Spleen (tissue), 11 donors: Measurements from ENCODE around the gene TBCD. TPM values are rescaled to one million over a fixed set of nuclear protein-coding genes. Genes with fewer than 3 reads are reported as not detected.

Source experiments
- DNase-seq: peaks from one replicate; pipeline ENCODE4 v3.0.0-alpha.2; 2020
- H3K27ac ChIP-seq, 8 donors: fragments of 200-600 bp; sonication (generic) in 7 of 8; 1 replicate in 4 of 8; 2 replicates in 4 of 8; pipeline versions ENCODE4 v1.5.0 to v1.8.0; 2016 to 2021; ENCODE audit warnings: inconsistent platforms in 4 of 8, mild to moderate bottlenecking in 4 of 8, moderate library complexity in 1 of 8
- H3K27me3 ChIP-seq, 7 donors: fragments of 200-600 bp; sonication (generic) in 6 of 7; replicated peaks in 1 of 7; 1 replicate in 4 of 7; 2 replicates in 3 of 7; pipeline versions ENCODE4 v1.5.0 to v1.8.0; 2016 to 2021; ENCODE audit warnings: inconsistent platforms in 3 of 7, mild to moderate bottlenecking in 1 of 7
- H3K36me3 ChIP-seq, 6 donors: fragments of 200-600 bp; sonication (generic) in 5 of 6; 1 replicate in 4 of 6; 2 replicates in 2 of 6; pipeline versions ENCODE4 v1.5.0 to v1.8.0; 2016 to 2021; ENCODE audit warnings: inconsistent platforms in 2 of 6
- H3K4me1 ChIP-seq, 6 donors: fragments of 200-600 bp; sonication (generic) in 5 of 6; 1 replicate in 3 of 6; 2 replicates in 3 of 6; pipeline versions ENCODE4 v1.5.0 to v1.8.0; 2016 to 2021; ENCODE audit warnings: inconsistent platforms in 3 of 6
- H3K4me3 ChIP-seq, 8 donors: fragments of 200-600 bp; sonication (generic) in 7 of 8; 1 replicate in 4 of 8; 2 replicates in 4 of 8; pipeline versions ENCODE4 v1.5.0 to v1.8.0; 2016 to 2021; ENCODE audit warnings: inconsistent platforms in 4 of 8, mild to moderate bottlenecking in 4 of 8, moderate library complexity in 2 of 8
- H3K9me3 ChIP-seq, 8 donors: fragments of 200-600 bp; sonication (generic) in 7 of 8; 1 replicate in 4 of 8; 2 replicates in 4 of 8; pipeline versions ENCODE4 v1.5.0 to v1.8.0; 2016 to 2021; ENCODE audit warnings: inconsistent platforms in 4 of 8
- CTCF ChIP-seq, 11 experiments: fragments of 200-600 bp in 7 of 11; fragments of 450-650 bp in 4 of 11; sonication (generic) in 4 of 11; IDR thresholded peaks in 8 of 11; conservative IDR thresholded peaks in 3 of 11; 1 replicate in 7 of 11; 2 replicates in 4 of 11; pipeline versions ENCODE4 v1.4.0 to v1.8.0; 2016 to 2021; ENCODE audit warnings: antibody characterized with exemption in 11 of 11, inconsistent platforms in 4 of 11, mild to moderate bottlenecking in 1 of 11
- POLR2A ChIP-seq, 3 donors: fragments of 450-650 bp; IDR thresholded peaks; one replicate each; pipeline ENCODE4 v1.5.1; 2017; ENCODE audit warnings: antibody characterized with exemption in 3 of 3, mild to moderate bottlenecking in 1 of 3
- POLR2AphosphoS5 ChIP-seq, 3 donors: sonication (generic); formaldehyde crosslinking; IDR thresholded peaks; one replicate each; pipeline ENCODE4 v1.5.1; 2017; ENCODE audit warnings: antibody characterized with exemption in 3 of 3
- WGBS, 5 donors: extraction: QIAGEN DNeasy Blood & Tissue Kit in 3 of 5; methylation state at CpG; one replicate each; pipeline versions ENCODE4 v1.1.5 to v1.1.7; 2013 to 2018; 5-methylcytosine and 5-hydroxymethylcytosine counted together
- intact Hi-C: fragments of 100-400 bp; cut with DNase I; formaldehyde crosslinking; loops from one replicate; pipeline ENCODE4 v1.15.0; 2023; ENCODE audit warnings: low total_unique reads
- polyA plus RNA-seq, 3 donors: library from polyadenylated mRNA; stranded (reverse); fragments of 200-250 nt; gene quantifications; one replicate each; pipeline ENCODE4 v1.2.1, GENCODE V29; 2013
- total RNA-seq, 7 donors: library from RNA; depleted of rRNA in 3 of 7; stranded (reverse); fragments of >200 nt in 3 of 7; fragmentation: NEBNext Ultra II Directional in 4 of 7; extraction: Animal tissue kit (Norgen Biotek cat#: 25700) in 4 of 7; gene quantifications; one replicate each; pipeline versions ENCODE4 v1.1.0 to v1.2.1, GENCODE V29; 2016 to 2021
- donor health status: healthy with polysubstance abuse.
- donor health status: DM: no; HTN: no; CAD: no; lungs with moderate emphysema.
- donor health status: DM: no; HTN: no; CAD: no.
- donor health status: Bipolar disorder and iron deficiency.
- donor health status: healthy.
- donor health status: DM: no; HTN: no; CAD: no.
- donor health status: DM: yes; HTN: yes; CAD: no.

The TBCD gene
- total and polyA plus RNA-seq, 10 donors = 55.6 to 207 (median 108) TPM

DNA sequence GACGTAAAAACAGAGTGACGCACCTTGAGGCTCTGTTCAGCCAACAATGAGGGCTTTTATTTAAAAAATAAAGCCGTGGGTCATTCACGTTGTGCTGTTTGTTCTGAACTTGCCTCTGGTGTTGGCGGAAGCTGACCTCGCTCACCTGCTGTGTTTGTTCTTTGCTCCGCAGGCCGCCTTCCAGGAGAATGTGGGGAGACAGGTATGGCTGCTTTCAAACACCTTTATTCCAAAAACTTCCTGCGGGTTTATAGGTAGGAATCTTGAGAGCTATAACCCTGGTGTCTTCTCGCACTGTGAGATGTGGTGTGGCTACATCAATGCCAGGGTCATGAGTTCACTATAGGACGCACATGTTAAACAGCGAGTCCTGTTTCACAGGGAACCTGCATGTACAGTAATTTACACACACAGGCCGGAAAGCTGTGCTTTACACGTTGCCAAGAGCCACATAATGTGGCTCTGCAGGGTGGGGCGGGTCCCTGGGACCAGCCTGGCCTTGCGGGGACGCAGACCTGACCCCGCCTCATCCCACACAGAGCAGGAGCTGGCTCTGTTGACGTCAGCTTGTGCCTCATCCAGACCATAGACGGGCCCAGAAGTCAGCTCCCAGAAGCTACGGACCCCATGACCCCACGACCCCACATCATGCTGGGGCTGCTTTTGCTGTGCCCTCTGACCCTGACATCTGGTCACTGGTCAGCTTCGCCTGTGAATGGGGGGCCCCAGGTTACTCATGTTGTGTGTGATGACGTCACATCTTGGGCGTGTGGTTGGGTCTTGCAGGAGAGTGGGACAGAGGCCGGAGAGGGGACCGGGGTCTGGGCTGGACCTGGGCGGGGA lies 137.9 kb downstream of the TBCD start:
- Histone ChIP-seq H3K27ac (peak overlapping the region in 2 of 8 donors; percentile 45 to 60), H3K9me3 (no peaks in the 10 kb centered on the region), H3K4me3 (no peak overlapping the region), H3K27me3 (no peaks in the 10 kb centered on the region), H3K4me1 (peaks cover 9 to 84% (median 64%) of the 10 kb centered on the region in 6 donors), H3K36me3 (peaks cover 0 to 53% (median 3%) of the 10 kb centered on the region in 6 donors)
- 89 to 93% (median 92%) methylated on average over 18 to 28 of the region's 28 CpGs for WGBS, 5 donors
- intact Hi-C loops = no loop called here
- TF ChIP-seq POLR2A (IDR thresholded peaks at IDR 0.05) (no peak), CTCF (IDR thresholded peaks at IDR 0.05 in 8 of 11, conservative IDR thresholded peaks at IDR 0.05 in 3 of 11) (no peak), POLR2AphosphoS5 (IDR thresholded peaks at IDR 0.05) (no peak)
- DNase-seq = no peak

GRCh38 chr17:82890339-82890730 lies 138.5 kb downstream of the TBCD start:
- 85 to 95% (median 93%) methylated on average over 15 to 18 of the region's 18 CpGs for WGBS, 5 donors

DNA sequence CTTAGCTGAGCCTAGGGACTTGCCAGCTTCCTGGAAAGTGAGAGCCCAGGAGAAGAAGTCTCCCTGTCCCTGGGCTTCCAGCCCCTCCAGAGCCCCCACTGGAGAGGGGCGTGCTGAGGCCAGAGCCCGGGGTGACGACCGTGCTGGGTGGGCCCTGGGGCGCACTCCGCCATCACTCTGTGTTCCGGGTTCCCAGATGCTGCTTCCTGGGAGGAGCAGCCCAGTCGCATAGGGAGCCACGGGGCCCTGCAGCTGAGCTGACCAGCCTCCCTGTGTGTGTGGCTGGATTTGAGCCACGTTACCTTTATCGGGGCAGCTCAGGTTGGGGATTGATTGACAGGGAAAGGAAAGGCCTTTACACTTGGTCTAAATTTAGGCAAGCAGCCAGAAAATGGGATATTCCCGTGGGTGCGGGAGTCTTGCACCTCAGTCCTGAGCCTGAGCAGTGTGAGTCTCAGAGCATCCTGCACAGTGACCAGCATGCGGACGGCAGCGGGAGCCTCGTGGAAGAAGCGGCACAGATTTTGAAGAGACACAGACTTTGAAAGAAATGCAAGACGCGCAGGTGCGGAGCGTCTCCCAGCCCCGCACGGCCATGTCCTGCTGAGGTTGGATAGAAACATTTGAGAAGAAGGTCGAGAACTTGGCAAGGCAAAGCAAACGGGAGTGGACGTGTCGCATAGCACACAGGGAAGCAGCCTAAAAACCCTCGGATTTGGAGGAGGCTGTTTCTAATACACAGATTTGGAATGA lies 139.2 kb downstream of the TBCD start:
- Histone ChIP-seq H3K9me3 (no peaks in the 10 kb centered on the region), H3K27ac (no peak overlapping the region), H3K4me1 (peaks cover 2 to 72% (median 51%) of the 10 kb centered on the region in 6 donors), H3K36me3 (peaks cover 0 to 64% (median 3%) of the 10 kb centered on the region in 6 donors), H3K27me3 (no peaks in the 10 kb centered on the region), H3K4me3 (no peak overlapping the region)
- TF ChIP-seq POLR2AphosphoS5 (IDR thresholded peaks at IDR 0.05) = no peak
- TF ChIP-seq POLR2A (IDR thresholded peaks at IDR 0.05) = no peak
- no peak for TF ChIP-seq CTCF (IDR thresholded peaks at IDR 0.05 in 8 of 11, conservative IDR thresholded peaks at IDR 0.05 in 3 of 11)
- intact Hi-C loops = no loop called here
- 88 to 97% (median 95%) methylated on average over 29 of the region's 29 CpGs for WGBS, 5 donors
- DNase-seq = no peak

More at GRCh38 chr17:82890339-82890730, 138.5 kb downstream of the TBCD start:
- peaks cover 9 to 80% (median 58%) of the 10 kb centered on the region in 6 donors for H3K4me1 ChIP-seq
- peaks cover 0 to 56% (median 3%) of the 10 kb centered on the region in 6 donors for H3K36me3 ChIP-seq
- TF ChIP-seq POLR2AphosphoS5 (IDR thresholded peaks at IDR 0.05) (no peak), CTCF (IDR thresholded peaks at IDR 0.05 in 8 of 11, conservative IDR thresholded peaks at IDR 0.05 in 3 of 11) (no peak), POLR2A (IDR thresholded peaks at IDR 0.05) (no peak)
- intact Hi-C loops = no loop called here
- DNase-seq = no peak
- H3K27me3 ChIP-seq = no peaks in the 10 kb centered on the region
- H3K27ac ChIP-seq = no peak overlapping the region
- H3K4me3 ChIP-seq = no peak overlapping the region
- no peaks in the 10 kb centered on the region for H3K9me3 ChIP-seq

GRCh38 chr17:82891911-82892310 lies 140.0 kb downstream of the TBCD start:
- H3K27ac ChIP-seq = no peak overlapping the region
- peaks cover 0 to 65% (median 47%) of the 10 kb centered on the region in 6 donors for H3K4me1 ChIP-seq
- TF ChIP-seq POLR2AphosphoS5 (IDR thresholded peaks at IDR 0.05) (no peak), CTCF (IDR thresholded peaks at IDR 0.05 in 8 of 11, conservative IDR thresholded peaks at IDR 0.05 in 3 of 11) (no peak), POLR2A (IDR thresholded peaks at IDR 0.05) (no peak)
- no peak overlapping the region for H3K4me3 ChIP-seq
- intact Hi-C loops = no loop called here
- H3K27me3 ChIP-seq = no peaks in the 10 kb centered on the region
- peaks cover 0 to 72% (median 3%) of the 10 kb centered on the region in 6 donors for H3K36me3 ChIP-seq
- DNase-seq = no peak
- 90 to 95% (median 92%) methylated on average over 10 of the region's 10 CpGs for WGBS, 5 donors
- H3K9me3 ChIP-seq = no peaks in the 10 kb centered on the region
